Thyroid gland (tissue), 4 donors: ENCODE results near the gene HIVEP2. TPM values are rescaled to one million over a fixed set of nuclear protein-coding genes. Genes with fewer than 3 reads are reported as not detected.

Source experiments
- DNase-seq, 2 donors: peaks; one replicate each; pipeline ENCODE4 v3.0.0-alpha.2; 2019
- H3K27ac ChIP-seq, 3 donors: fragments of 200-600 bp; sonication (generic); 1 replicate in 2 of 3; 2 replicates in 1 of 3; pipeline ENCODE4 v1.5.1; 2016 to 2019; ENCODE audit warnings: mild to moderate bottlenecking in 1 of 3, moderate library complexity in 1 of 3
- H3K27me3 ChIP-seq: fragments of 200-600 bp; sonication (generic); one replicate; pipeline ENCODE4 v1.5.1; 2019
- H3K36me3 ChIP-seq, 2 donors: fragments of 200-600 bp; sonication (generic); one replicate each; pipeline ENCODE4 v1.5.1; 2016 to 2019
- H3K4me1 ChIP-seq, 2 donors: fragments of 200-600 bp; sonication (generic); one replicate each; pipeline ENCODE4 v1.5.1; 2017 to 2019
- H3K4me3 ChIP-seq, 3 donors: fragments of 200-600 bp; sonication (generic); replicated peaks in 1 of 3; 1 replicate in 2 of 3; 2 replicates in 1 of 3; pipeline ENCODE4 v1.5.1; 2016; ENCODE audit warnings: mild to moderate bottlenecking in 1 of 3
- H3K9me3 ChIP-seq: fragments of 200-600 bp; sonication (generic); one replicate; pipeline ENCODE4 v1.5.1; 2017
- POLR2A ChIP-seq, 2 donors: fragments of 450-650 bp; IDR thresholded peaks; one replicate each; pipeline ENCODE4 v1.6.1; 2017; ENCODE audit warnings: antibody characterized with exemption in 2 of 2, mild to moderate bottlenecking in 2 of 2, moderate library complexity in 1 of 2
- WGBS, 2 donors: methylation state at CpG; one replicate each; pipeline ENCODE4 v1.1.5; 2017; 5-methylcytosine and 5-hydroxymethylcytosine counted together
- intact Hi-C: fragments of 100-400 bp; cut with DNase I; formaldehyde crosslinking; loops from one replicate; pipeline ENCODE4 v1.15.1; 2023
- total RNA-seq, 4 donors: library from RNA; depleted of rRNA; stranded (reverse); fragments of >200 nt; gene quantifications; one replicate each; pipeline ENCODE4 v1.2.3, GENCODE V29; 2016
- TF ChIP-seq, protein P1 (sequence below), 6 experiments: fragments of 200-600 bp in 3 of 6; fragments of 450-650 bp in 3 of 6; sonication (generic) in 3 of 6; IDR thresholded peaks; one replicate each; pipeline ENCODE4 v1.5.1; 2016 to 2019; ENCODE audit warnings: antibody characterized with exemption in 6 of 6, mild to moderate bottlenecking in 2 of 6, inconsistent platforms in 1 of 6, moderate library complexity in 1 of 6

Gene HIVEP2
- total RNA-seq, 4 donors from 2014 or later = 23.3 to 41.8 (median 26.4) TPM

DNA sequence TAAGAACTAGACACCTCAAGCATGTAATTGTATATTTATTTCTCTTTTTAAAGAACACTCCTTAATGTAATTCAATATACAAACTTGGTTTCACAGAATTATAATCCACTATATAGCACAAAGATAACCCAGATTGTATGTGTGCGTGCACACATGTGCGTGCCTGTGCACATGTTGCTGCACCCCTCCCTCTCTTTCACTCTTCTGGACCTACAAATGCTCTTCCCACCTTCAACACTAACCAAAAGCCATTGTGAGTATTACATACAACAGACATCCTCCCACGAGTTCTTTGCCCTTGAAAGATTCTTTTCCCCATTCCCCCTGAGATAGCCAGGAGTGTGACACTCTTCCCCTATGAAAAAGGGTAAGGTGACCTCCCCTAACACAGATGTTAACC lies 193.5 kb downstream of the HIVEP2 start:
- Histone ChIP-seq H3K27ac (no peak overlapping the region), H3K9me3 (no peaks in the 10 kb centered on the region), H3K27me3 (no peaks in the 10 kb centered on the region), H3K4me1 (no peaks in the 10 kb centered on the region), H3K4me3 (no peak overlapping the region), H3K36me3 (peaks cover 8 to 12% of the 10 kb centered on the region in 2 donors)
- no peak for DNase-seq
- 92 to 93% methylated on average over 3 of the region's 3 CpGs for WGBS, 2 donors
- intact Hi-C loops = no loop called here
- TF ChIP-seq, protein P1, sequence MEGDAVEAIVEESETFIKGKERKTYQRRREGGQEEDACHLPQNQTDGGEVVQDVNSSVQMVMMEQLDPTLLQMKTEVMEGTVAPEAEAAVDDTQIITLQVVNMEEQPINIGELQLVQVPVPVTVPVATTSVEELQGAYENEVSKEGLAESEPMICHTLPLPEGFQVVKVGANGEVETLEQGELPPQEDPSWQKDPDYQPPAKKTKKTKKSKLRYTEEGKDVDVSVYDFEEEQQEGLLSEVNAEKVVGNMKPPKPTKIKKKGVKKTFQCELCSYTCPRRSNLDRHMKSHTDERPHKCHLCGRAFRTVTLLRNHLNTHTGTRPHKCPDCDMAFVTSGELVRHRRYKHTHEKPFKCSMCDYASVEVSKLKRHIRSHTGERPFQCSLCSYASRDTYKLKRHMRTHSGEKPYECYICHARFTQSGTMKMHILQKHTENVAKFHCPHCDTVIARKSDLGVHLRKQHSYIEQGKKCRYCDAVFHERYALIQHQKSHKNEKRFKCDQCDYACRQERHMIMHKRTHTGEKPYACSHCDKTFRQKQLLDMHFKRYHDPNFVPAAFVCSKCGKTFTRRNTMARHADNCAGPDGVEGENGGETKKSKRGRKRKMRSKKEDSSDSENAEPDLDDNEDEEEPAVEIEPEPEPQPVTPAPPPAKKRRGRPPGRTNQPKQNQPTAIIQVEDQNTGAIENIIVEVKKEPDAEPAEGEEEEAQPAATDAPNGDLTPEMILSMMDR (IDR thresholded peaks at IDR 0.05) = no peak

DNA sequence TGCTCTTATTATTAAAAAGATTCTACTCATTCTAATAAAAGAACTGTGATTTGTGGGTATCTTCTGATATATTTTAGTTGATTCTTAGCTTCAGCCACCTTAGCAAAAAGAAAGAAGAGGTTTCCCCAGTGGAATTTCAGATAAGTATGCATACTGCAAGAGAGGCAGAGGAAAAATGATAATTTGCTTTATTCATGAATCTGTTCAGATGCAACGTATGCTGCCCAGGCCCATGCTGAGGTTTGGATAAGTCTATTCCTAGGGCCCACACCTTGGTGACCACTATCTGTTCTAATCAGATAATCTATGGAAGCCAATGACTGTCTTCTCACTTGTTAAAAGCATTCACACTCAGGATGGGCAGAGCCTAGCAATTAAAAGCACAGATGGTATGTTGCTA lies 194.0 kb downstream of the HIVEP2 start:
- Histone ChIP-seq H3K36me3 (peaks cover 8 to 12% of the 10 kb centered on the region in 2 donors), H3K27ac (no peak overlapping the region), H3K4me1 (no peaks in the 10 kb centered on the region), H3K9me3 (no peaks in the 10 kb centered on the region), H3K27me3 (no peaks in the 10 kb centered on the region), H3K4me3 (no peak overlapping the region)
- 88 to 97% methylated on average over 1 of the region's 1 CpG for WGBS, 2 donors
- intact Hi-C loops = no loop called here
- TF ChIP-seq, protein P1 (IDR thresholded peaks at IDR 0.05) = no peak
- no peak for TF ChIP-seq POLR2A (IDR thresholded peaks at IDR 0.05)
- DNase-seq = no peak

DNA sequence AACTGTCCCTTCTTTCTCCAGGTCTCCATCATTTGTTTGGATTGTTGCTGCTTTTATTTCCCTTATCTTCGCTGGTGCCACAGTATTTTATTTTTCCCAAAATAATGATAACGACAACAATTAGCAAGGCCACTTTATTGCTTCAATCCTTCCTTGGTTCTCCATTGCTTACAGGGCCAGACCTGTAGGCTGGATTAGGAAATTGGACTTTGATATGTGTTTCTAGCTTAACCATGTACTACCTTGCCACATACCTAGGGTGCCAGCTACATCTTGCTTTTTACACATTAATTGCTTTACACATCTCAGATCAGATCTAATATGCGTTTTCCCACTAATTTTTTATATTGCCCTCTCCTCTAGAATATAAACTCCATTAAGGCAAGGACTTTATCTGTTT lies 195.4 kb downstream of the HIVEP2 start:
- TF ChIP-seq, protein P1 (IDR thresholded peaks at IDR 0.05) = no peak
- no peak for TF ChIP-seq POLR2A (IDR thresholded peaks at IDR 0.05)
- no peaks in the 10 kb centered on the region for H3K4me1 ChIP-seq
- H3K27me3 ChIP-seq = no peaks in the 10 kb centered on the region
- no peaks in the 10 kb centered on the region for H3K9me3 ChIP-seq
- no peak overlapping the region for H3K4me3 ChIP-seq
- 79 to 95% methylated on average over 3 of the region's 3 CpGs for WGBS, 2 donors
- no peak for DNase-seq
- peaks cover 8 to 12% of the 10 kb centered on the region in 2 donors for H3K36me3 ChIP-seq
- H3K27ac ChIP-seq = no peak overlapping the region
- intact Hi-C loops = no loop called here

DNA sequence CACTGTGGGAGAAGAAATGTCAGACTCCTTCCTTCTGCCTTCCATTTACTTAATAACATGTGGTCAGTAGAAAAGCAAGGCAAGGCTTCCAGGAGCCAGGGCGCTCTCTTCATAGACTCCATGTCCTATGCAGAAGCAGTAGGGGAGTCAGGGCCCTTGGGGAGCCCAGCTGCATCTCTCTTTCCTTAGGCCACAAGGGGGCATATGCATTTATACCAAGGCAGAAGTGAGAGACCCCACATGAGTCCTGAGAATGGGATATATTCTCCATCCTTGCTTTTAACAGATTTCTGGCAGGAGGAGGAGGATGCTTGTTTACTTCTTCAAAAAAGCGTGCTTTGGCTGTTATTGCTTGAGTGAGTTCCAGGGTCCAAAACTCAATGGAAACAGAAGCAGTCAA lies 198.5 kb downstream of the HIVEP2 start:
- WGBS, 2 donors = 87 to 91% methylated on average over 2 of the region's 2 CpGs
- intact Hi-C loops = no loop called here
- peak; percentile 19 to 39 for DNase-seq
- Histone ChIP-seq H3K27me3 (no peaks in the 10 kb centered on the region), H3K9me3 (no peaks in the 10 kb centered on the region), H3K4me3 (no peak overlapping the region), H3K36me3 (no peaks in the 10 kb centered on the region), H3K27ac (no peak overlapping the region), H3K4me1 (no peaks in the 10 kb centered on the region)
- no peak for TF ChIP-seq POLR2A (IDR thresholded peaks at IDR 0.05)
- TF ChIP-seq, protein P1 (IDR thresholded peaks at IDR 0.05) = peak in 4 of 6 experiments; percentile 22 to 43 (median 40)

DNA sequence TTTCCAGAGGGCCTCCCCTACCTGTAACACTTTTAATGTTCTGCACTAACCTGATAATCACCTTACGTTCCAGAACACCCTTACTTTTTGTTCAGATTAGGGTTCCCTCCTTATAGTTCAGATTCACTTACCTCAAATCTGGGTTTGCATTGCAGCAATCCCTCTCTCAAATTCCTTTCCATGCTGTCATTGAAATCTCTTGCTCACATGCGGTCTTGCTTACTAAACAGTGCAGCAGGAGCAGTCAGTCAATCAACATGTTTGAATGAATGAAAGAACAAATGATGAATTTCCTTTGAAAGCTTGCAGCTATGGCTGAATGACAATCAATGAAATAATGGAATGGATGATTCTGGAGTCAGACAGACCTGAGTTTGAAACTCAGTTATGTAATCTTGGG lies 200.1 kb downstream of the HIVEP2 start:
- TF ChIP-seq POLR2A (IDR thresholded peaks at IDR 0.05) = no peak
- TF ChIP-seq, protein P1 (IDR thresholded peaks at IDR 0.05) = no peak
- 95% methylated on average over 2 of the region's 2 CpGs for WGBS, 2 donors
- H3K9me3 ChIP-seq = no peaks in the 10 kb centered on the region
- intact Hi-C loops = no loop called here
- H3K36me3 ChIP-seq = no peaks in the 10 kb centered on the region
- DNase-seq = no peak
- H3K4me1 ChIP-seq = no peaks in the 10 kb centered on the region
- no peak overlapping the region for H3K27ac ChIP-seq
- no peaks in the 10 kb centered on the region for H3K27me3 ChIP-seq
- no peak overlapping the region for H3K4me3 ChIP-seq
